ENCODE results near the gene ZSCAN22. TPM values are rescaled to one million over a fixed set of nuclear protein-coding genes. Genes with fewer than 3 reads are reported as not detected.
A peak's percentile ranks its signal among the peaks of the same experiment; 100 is the strongest.

The ZSCAN22 gene
- total RNA-seq (ENCODE audit: low replicate concordance), result 1.5 and 2.4 TPM in 2 replicates

- no peaks in the 10 kb centered on the region for H3K9me3 Mint-ChIP-seq
- no peak within 1 kb of the TSS for H3K4me3 Mint-ChIP-seq
Measured at GRCh38 chr19:58326914-58327726, at the start of gene ZSCAN22. ZSCAN22 (plus strand) TSS chr19:58326994; CDS start chr19:58334803, 7,809 bp downstream.

GRCh38 chr19:58277197-58277596 lies 49.6 kb upstream of the ZSCAN22 start:
- peaks cover 17% of the 10 kb centered on the region for H3F3A ChIP-seq (ENCODE audit: low read depth)
- H3K36me3 Mint-ChIP-seq, result peaks cover 57% of the 10 kb centered on the region
- H3K9me3 ChIP-seq (ENCODE audit: low read depth), result no peaks in the 10 kb centered on the region
- peaks cover 83% of the 10 kb centered on the region for H3K9me3 Mint-ChIP-seq
- peak overlapping the region; percentile 86 for H3K4me2 ChIP-seq
- H3K27ac Mint-ChIP-seq, result no peak overlapping the region
- no peak overlapping the region for H2AFZ ChIP-seq (replicated peaks)
- H3K36me3 ChIP-seq, result peaks cover 14% of the 10 kb centered on the region
- DNase-seq (ENCODE audit: low spot score), result no peak
- peak overlapping the region; percentile 96 for H3K4me3 Mint-ChIP-seq
- H3K4me1 ChIP-seq, result peaks cover 16% of the 10 kb centered on the region
- H4K20me1 ChIP-seq (ENCODE audit: low read depth), result peaks cover 26% of the 10 kb centered on the region
- H3K4me1 Mint-ChIP-seq, result peaks cover 3% of the 10 kb centered on the region
- H3K9ac ChIP-seq, result no peak overlapping the region
- H3K27ac ChIP-seq, result no peak overlapping the region
- TF ChIP-seq EZH2phosphoT487 (IDR thresholded peaks at IDR 0.05), result no peak
- no peak for TF ChIP-seq EZH2 (IDR thresholded peaks at IDR 0.05)
- no peak for TF ChIP-seq CTCF (IDR thresholded peaks at IDR 0.05)
- no peaks in the 10 kb centered on the region for H3K27me3 ChIP-seq
- peak overlapping the region; percentile 81 for H3K4me3 ChIP-seq
- H3K27me3 Mint-ChIP-seq (ENCODE audit: insufficient read depth, low read depth), result peaks cover 9% of the 10 kb centered on the region
- peaks cover 54% of the 10 kb centered on the region for H3K79me2 ChIP-seq (ENCODE audit: low read depth)

More at GRCh38 chr19:58326914-58327726, at the start of gene ZSCAN22:
- peak within 1 kb of the TSS; percentile 82 for H3K4me3 ChIP-seq
- no peaks in the 10 kb centered on the region for H3K27me3 ChIP-seq
- H3K79me2 ChIP-seq (ENCODE audit: low read depth), result peaks cover 19% of the 10 kb centered on the region
- H3K4me1 ChIP-seq, result peaks cover 5% of the 10 kb centered on the region
- Mint-ChIP-seq H3K36me3 (peaks cover 5% of the 10 kb centered on the region), H3K27ac (no peak within 1 kb of the TSS), H3K4me1 (peaks cover 16% of the 10 kb centered on the region), H3K27me3 (ENCODE audit: insufficient read depth, low read depth) (no peaks in the 10 kb centered on the region)
- H4K20me1 ChIP-seq (ENCODE audit: low read depth), result peaks cover 7% of the 10 kb centered on the region
- no peaks in the 10 kb centered on the region for H3F3A ChIP-seq (ENCODE audit: low read depth)
- peak within 1 kb of the TSS; percentile 62 for H3K9ac ChIP-seq
- H3K27ac ChIP-seq, result no peak within 1 kb of the TSS
- DNase-seq (ENCODE audit: low spot score), result peak; percentile 98
- H2AFZ ChIP-seq (replicated peaks), result peak within 1 kb of the TSS; percentile 98
- H3K36me3 ChIP-seq, result no peaks in the 10 kb centered on the region
- no peaks in the 10 kb centered on the region for H3K9me3 ChIP-seq (ENCODE audit: low read depth)
- TF ChIP-seq EZH2 (IDR thresholded peaks at IDR 0.05) (no peak), CTCF (IDR thresholded peaks at IDR 0.05) (no peak), EZH2phosphoT487 (IDR thresholded peaks at IDR 0.05) (no peak)
- H3K4me2 ChIP-seq, result peak within 1 kb of the TSS; percentile 87

GRCh38 chr19:58277748-58278540 lies 48.9 kb upstream of the ZSCAN22 start:
- H3K36me3 Mint-ChIP-seq, result peaks cover 57% of the 10 kb centered on the region
- TF ChIP-seq EZH2 (IDR thresholded peaks at IDR 0.05), result no peak
- no peak for TF ChIP-seq EZH2phosphoT487 (IDR thresholded peaks at IDR 0.05)
- no peak for TF ChIP-seq CTCF (IDR thresholded peaks at IDR 0.05)
- H2AFZ ChIP-seq (replicated peaks), result peak overlapping the region; percentile 4
- no peaks in the 10 kb centered on the region for H3K27me3 ChIP-seq
- peaks cover 61% of the 10 kb centered on the region for H3K79me2 ChIP-seq (ENCODE audit: low read depth)
- H3K27ac Mint-ChIP-seq, result peak overlapping the region; percentile 95
- peaks cover 16% of the 10 kb centered on the region for H3K4me1 ChIP-seq
- peak overlapping the region; percentile 86 for H3K4me2 ChIP-seq
- peak overlapping the region; percentile 81 for H3K4me3 ChIP-seq
- H3K36me3 ChIP-seq, result peaks cover 9% of the 10 kb centered on the region
- H3K9me3 Mint-ChIP-seq, result peaks cover 81% of the 10 kb centered on the region
- peaks cover 3% of the 10 kb centered on the region for H3K4me1 Mint-ChIP-seq
- peaks cover 17% of the 10 kb centered on the region for H3F3A ChIP-seq (ENCODE audit: low read depth)
- peak overlapping the region; percentile 44 for H3K27ac ChIP-seq
- H3K9me3 ChIP-seq (ENCODE audit: low read depth), result no peaks in the 10 kb centered on the region
- peak overlapping the region; percentile 96 for H3K4me3 Mint-ChIP-seq
- H3K9ac ChIP-seq, result peak overlapping the region; percentile 70
- peaks cover 9% of the 10 kb centered on the region for H3K27me3 Mint-ChIP-seq (ENCODE audit: insufficient read depth, low read depth)
- no peak for DNase-seq (ENCODE audit: low spot score)
- peaks cover 26% of the 10 kb centered on the region for H4K20me1 ChIP-seq (ENCODE audit: low read depth)
